ENCODE data around the gene SGCG.

Gene SGCG

GRCh38 chr13:23339225-23339624 lies 158.4 kb downstream of the SGCG start:
- no peak for DNase-seq

- no peak for DNase-seq
These were observed 164.3 kb downstream of the SGCG start for GRCh38 chr13:23344931-23345595.

DNA sequence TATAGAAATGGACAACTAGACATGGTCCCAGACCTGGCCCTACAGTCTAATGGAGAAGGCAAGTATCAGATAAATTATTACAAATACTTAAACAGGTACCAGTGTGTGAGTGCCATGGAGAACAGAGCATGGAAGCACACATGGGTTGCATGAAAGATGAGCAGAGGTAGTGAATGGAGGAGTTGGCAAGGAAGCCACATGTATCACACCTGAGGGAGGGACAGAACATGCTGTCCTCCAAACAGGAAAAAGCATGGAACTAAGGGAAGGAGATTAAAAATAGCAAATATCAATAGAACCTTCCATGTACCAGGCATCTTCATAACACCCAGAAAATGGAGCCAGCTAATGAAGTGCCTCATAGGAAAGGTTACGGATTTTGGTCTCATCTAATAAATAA lies 166.8 kb downstream of the SGCG start:
- no peak for DNase-seq

DNA sequence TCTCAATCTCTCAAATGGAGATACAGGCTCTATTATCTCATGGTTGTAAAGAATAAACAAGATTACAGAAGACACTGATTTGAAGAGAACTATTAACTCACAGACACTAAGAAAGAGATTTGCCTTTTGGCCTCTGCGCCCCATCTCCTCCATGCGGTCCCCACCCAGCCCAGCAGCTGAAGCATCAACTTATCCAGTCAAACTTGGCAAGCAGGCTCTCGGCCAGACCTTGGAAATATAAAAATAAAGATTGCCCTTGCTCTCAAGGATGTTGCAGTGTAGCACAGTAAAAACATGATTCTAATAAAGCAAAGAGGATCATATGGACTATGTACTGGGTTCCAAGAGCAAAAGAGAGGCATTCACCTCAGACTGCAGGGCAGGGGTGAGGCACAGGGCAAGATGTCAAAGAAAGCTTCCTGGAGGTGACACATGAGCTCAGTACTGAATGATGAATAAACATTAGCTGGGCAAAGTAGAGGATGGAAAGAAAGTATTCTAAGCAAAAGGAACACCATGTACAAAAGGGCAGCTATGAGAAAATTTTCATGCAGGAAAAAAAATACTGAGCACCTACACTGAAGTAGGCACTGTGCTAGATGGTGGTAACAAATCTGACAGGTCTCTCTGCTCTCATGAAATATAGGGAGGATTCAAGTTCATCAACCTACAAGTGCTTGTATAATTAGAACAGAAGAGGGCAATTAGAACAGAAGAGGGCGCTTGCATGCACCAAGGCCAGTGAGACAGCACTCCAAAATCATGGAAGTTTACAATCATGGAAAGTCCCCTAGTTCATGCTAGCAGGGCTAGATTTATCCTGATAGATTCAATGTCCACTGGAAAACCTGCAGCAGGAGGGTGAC lies 167.7 kb downstream of the SGCG start:
- no peak for DNase-seq

GRCh38 chr13:23349161-23349897 lies 168.6 kb downstream of the SGCG start:
- DNase-seq, result no peak

- no peak for DNase-seq
These were observed 169.2 kb downstream of the SGCG start for GRCh38 chr13:23350009-23350408.

GRCh38 chr13:23352161-23352560 lies 171.4 kb downstream of the SGCG start:
- DNase-seq, result no peak

GRCh38 chr13:23354520-23354919 lies 173.7 kb downstream of the SGCG start:
- no peak for DNase-seq

DNA sequence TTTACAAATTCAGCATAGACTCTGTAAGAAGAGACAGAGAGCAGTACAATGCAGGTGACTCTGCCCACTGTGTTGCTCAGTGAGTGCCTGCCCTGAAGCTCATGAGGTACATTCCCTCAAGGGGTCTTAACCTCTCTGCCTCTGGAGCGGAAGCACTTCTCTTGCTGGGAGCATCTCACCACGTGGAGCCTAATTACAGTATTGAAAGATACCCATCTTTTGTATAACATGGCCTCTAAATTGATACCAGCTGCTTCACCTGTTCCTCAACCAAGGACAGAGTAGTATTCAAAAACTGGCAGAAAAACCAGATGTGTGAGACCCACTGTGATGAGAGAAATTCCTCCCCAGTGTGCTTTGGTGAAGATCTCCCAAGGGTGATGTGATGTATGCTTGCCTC lies 175.6 kb downstream of the SGCG start:
- DNase-seq, result no peak

DNA sequence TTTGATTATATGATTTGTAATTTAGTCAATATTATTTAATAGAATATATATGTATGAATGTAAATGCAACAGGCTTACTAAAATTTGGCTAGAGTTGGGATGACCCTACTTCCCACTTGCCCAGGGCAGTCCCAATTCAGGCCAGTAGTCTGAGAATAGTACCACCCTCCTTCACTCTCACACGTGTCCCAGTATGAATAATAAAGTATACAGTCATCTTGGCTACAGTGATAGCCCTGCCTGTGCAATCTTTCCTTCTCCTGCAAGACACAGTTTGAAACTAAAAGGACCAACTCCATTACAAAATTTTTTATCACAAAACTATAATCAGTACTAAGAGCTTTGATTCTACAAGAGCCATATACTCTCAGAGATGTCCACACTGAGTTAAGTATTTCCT lies 176.6 kb downstream of the SGCG start:
- DNase-seq, result no peak

- DNase-seq, result no peak
These were observed 179.1 kb downstream of the SGCG start for GRCh38 chr13:23359882-23360281.

DNA sequence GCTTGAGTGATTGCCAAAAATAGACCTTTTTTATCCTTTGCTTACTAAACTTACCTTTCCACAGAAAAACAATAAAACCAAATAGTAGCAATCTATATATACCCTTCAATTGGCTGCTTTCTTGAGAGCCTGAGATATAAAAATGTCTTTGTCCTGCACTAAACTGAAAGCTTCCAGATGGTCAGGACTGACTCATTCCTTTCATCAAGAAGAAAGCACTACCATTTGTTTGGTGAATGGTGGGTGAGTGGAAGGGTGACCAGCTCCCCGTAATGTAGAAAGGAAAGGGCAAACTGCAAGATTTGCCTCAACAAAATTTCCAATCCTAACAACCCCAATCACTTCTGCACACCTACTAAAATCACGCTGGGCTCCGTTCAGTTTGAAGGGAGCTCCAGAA lies 184.9 kb downstream of the SGCG start:
- no peak for DNase-seq

DNA sequence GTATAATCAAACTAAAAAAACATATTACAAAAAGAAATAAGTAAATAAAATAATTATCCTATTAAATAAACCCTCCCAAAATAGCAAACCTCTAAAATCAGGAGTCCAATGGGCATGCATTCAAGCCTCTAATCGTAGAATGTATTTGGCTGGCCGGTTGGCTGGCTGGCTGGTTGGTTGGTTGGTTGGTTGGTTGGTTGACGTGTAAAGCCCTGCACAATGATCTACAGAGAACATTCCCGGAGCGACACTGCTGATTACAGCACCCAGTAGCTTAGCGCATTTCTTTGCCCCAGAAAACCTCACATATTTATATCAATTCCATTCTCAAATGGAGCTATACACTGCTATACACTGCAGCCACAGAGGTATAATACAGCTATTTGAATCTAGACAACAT lies 187.1 kb downstream of the SGCG start:
- DNase-seq, result no peak

- peak; percentile 18 to 66 (median 31) for DNase-seq
These were observed 191.6 kb downstream of the SGCG start for GRCh38 chr13:23372264-23372906.

All from suppressor macrophage (primary cell).